ENCODE data around the gene FUT8. TPM values are rescaled to one million over a fixed set of nuclear protein-coding genes. Genes with fewer than 3 reads are reported as not detected.

FUT8 gene
- total RNA-seq, 1 donor, result 124 TPM

GRCh38 chr14:65623759-65624158, 211.2 kb downstream of the FUT8 start:
- Histone ChIP-seq H4K20me1 (ENCODE audit: insufficient read depth, low read length) (no peaks in the 10 kb centered on the region), H3K79me2 (ENCODE audit: insufficient read depth, low read length) (no peaks in the 10 kb centered on the region), H3K4me1 (ENCODE audit: insufficient read depth, low read length) (no peaks in the 10 kb centered on the region), H3K36me3 (ENCODE audit: insufficient read depth, low read length) (no peaks in the 10 kb centered on the region), H3K9me3 (ENCODE audit: low read depth, low read length) (no peaks in the 10 kb centered on the region), H3K27me3 (ENCODE audit: insufficient read depth, low read length) (no peaks in the 10 kb centered on the region), H3K4me3 (ENCODE audit: insufficient read depth, low read length) (no peak overlapping the region), H3K27ac (ENCODE audit: low read depth, low read length) (no peak overlapping the region), H2AFZ (ENCODE audit: low read length) (no peak overlapping the region), H3K4me2 (ENCODE audit: insufficient read depth, low read length) (no peak overlapping the region)
- DNase-seq (ENCODE audit: insufficient read length, low spot score, missing footprints), result no peak
- TF ChIP-seq CTCF (IDR thresholded peaks at IDR 0.05; ENCODE audit: extremely low read depth, low read depth, low read length), result no peak

- H3K36me3 ChIP-seq (ENCODE audit: insufficient read depth, low read length), result no peaks in the 10 kb centered on the region
These were observed 214.8 kb downstream of the FUT8 start for GRCh38 chr14:65627315-65627714.

GRCh38 chr14:65628664-65629063, 216.1 kb downstream of the FUT8 start:
- TF ChIP-seq CTCF (IDR thresholded peaks at IDR 0.05; ENCODE audit: extremely low read depth, low read depth, low read length), result no peak

More at GRCh38 chr14:65627315-65627714, 214.8 kb downstream of the FUT8 start:
- no peaks in the 10 kb centered on the region for H4K20me1 ChIP-seq (ENCODE audit: insufficient read depth, low read length)
- no peak for TF ChIP-seq CTCF (IDR thresholded peaks at IDR 0.05; ENCODE audit: extremely low read depth, low read depth, low read length)
- H3K9me3 ChIP-seq (ENCODE audit: low read depth, low read length), result no peaks in the 10 kb centered on the region
- no peaks in the 10 kb centered on the region for H3K79me2 ChIP-seq (ENCODE audit: insufficient read depth, low read length)
- no peak overlapping the region for H3K4me2 ChIP-seq (ENCODE audit: insufficient read depth, low read length)
- H3K4me3 ChIP-seq (ENCODE audit: insufficient read depth, low read length), result no peak overlapping the region
- H2AFZ ChIP-seq (ENCODE audit: low read length), result no peak overlapping the region
- H3K27me3 ChIP-seq (ENCODE audit: insufficient read depth, low read length), result no peaks in the 10 kb centered on the region
- no peak overlapping the region for H3K27ac ChIP-seq (ENCODE audit: low read depth, low read length)
- no peaks in the 10 kb centered on the region for H3K4me1 ChIP-seq (ENCODE audit: insufficient read depth, low read length)
- no peak for DNase-seq (ENCODE audit: insufficient read length, low spot score, missing footprints)

GRCh38 chr14:65631040-65631439, 218.5 kb downstream of the FUT8 start:
- DNase-seq (ENCODE audit: insufficient read length, low spot score, missing footprints), result no peak
- no peak for TF ChIP-seq CTCF (IDR thresholded peaks at IDR 0.05; ENCODE audit: extremely low read depth, low read depth, low read length)

More at GRCh38 chr14:65628664-65629063, 216.1 kb downstream of the FUT8 start:
- H3K4me2 ChIP-seq (ENCODE audit: insufficient read depth, low read length), result no peak overlapping the region
- no peaks in the 10 kb centered on the region for H4K20me1 ChIP-seq (ENCODE audit: insufficient read depth, low read length)
- H3K79me2 ChIP-seq (ENCODE audit: insufficient read depth, low read length), result no peaks in the 10 kb centered on the region
- no peaks in the 10 kb centered on the region for H3K4me1 ChIP-seq (ENCODE audit: insufficient read depth, low read length)
- H2AFZ ChIP-seq (ENCODE audit: low read length), result no peak overlapping the region
- no peaks in the 10 kb centered on the region for H3K36me3 ChIP-seq (ENCODE audit: insufficient read depth, low read length)
- no peak overlapping the region for H3K27ac ChIP-seq (ENCODE audit: low read depth, low read length)
- H3K9me3 ChIP-seq (ENCODE audit: low read depth, low read length), result no peaks in the 10 kb centered on the region
- no peaks in the 10 kb centered on the region for H3K27me3 ChIP-seq (ENCODE audit: insufficient read depth, low read length)
- DNase-seq (ENCODE audit: insufficient read length, low spot score, missing footprints), result no peak
- H3K4me3 ChIP-seq (ENCODE audit: insufficient read depth, low read length), result no peak overlapping the region

More at GRCh38 chr14:65631040-65631439, 218.5 kb downstream of the FUT8 start:
- H3K79me2 ChIP-seq (ENCODE audit: insufficient read depth, low read length), result peaks cover 2% of the 10 kb centered on the region
- H3K4me3 ChIP-seq (ENCODE audit: insufficient read depth, low read length), result no peak overlapping the region
- H3K36me3 ChIP-seq (ENCODE audit: insufficient read depth, low read length), result no peaks in the 10 kb centered on the region
- H3K4me1 ChIP-seq (ENCODE audit: insufficient read depth, low read length), result no peaks in the 10 kb centered on the region
- H4K20me1 ChIP-seq (ENCODE audit: insufficient read depth, low read length), result no peaks in the 10 kb centered on the region
- H3K27ac ChIP-seq (ENCODE audit: low read depth, low read length), result no peak overlapping the region
- H3K9me3 ChIP-seq (ENCODE audit: low read depth, low read length), result no peaks in the 10 kb centered on the region
- H3K27me3 ChIP-seq (ENCODE audit: insufficient read depth, low read length), result no peaks in the 10 kb centered on the region
- no peak overlapping the region for H2AFZ ChIP-seq (ENCODE audit: low read length)
- H3K4me2 ChIP-seq (ENCODE audit: insufficient read depth, low read length), result no peak overlapping the region
